AG08396 (cell line): ENCODE data around the gene NELFB.
A peak's percentile ranks its signal among the peaks of the same experiment; 100 is the strongest.
"Not testable (repeated sequence)": the region's sequence is repeated elsewhere in the genome, so short reads cannot be mapped to it uniquely, and the experiment has no call there.

Experiments
- DNase-seq: peaks from one replicate; pipeline ENCODE4 v3.0.0; 2012; ENCODE audit warnings: low spot score, mixed read lengths

Gene NELFB

GRCh38 chr9:137247135-137247915 lies 7.8 kb upstream of the NELFB start:
- no peak for DNase-seq

- DNase-seq, result no peak
These were observed 7.3 kb upstream of the NELFB start for GRCh38 chr9:137247916-137248175.

- no peak for DNase-seq
These were observed 4.6 kb upstream of the NELFB start for GRCh38 chr9:137250329-137251193.

- DNase-seq, result peak; percentile 53
These were observed 4.0 kb upstream of the NELFB start, which contains the start of gene STPG3 for GRCh38 chr9:137251194-137251461. TSS of gene STPG3 (plus strand) at chr9:137251286. CDS start at chr9:137251287, 1 bp downstream.

- no peak for DNase-seq
These were observed 3.4 kb upstream of the NELFB start for GRCh38 chr9:137251490-137252268.

GRCh38 chr9:137252555-137253506 lies 2.3 kb upstream of the NELFB start:
- DNase-seq, result no peak

- DNase-seq, result no peak
These were observed 1.2 kb upstream of the NELFB start for GRCh38 chr9:137253717-137254623.

- DNase-seq, result no peak
These were observed 454 bp downstream of the NELFB start for GRCh38 chr9:137255448-137256114.

- DNase-seq, result no peak
These were observed 1.2 kb downstream of the NELFB start for GRCh38 chr9:137256362-137256761.

- no peak for DNase-seq
These were observed 1.7 kb downstream of the NELFB start for GRCh38 chr9:137256856-137257255.

GRCh38 chr9:137262173-137262908 lies 7.2 kb downstream of the NELFB start:
- DNase-seq, result not testable (repeated sequence)

GRCh38 chr9:137262909-137263285 lies 7.8 kb downstream of the NELFB start:
- no peak for DNase-seq

GRCh38 chr9:137263506-137263905 lies 8.4 kb downstream of the NELFB start:
- no peak for DNase-seq

- DNase-seq, result no peak
These were observed 8.9 kb downstream of the NELFB start for GRCh38 chr9:137264067-137264466.

GRCh38 chr9:137265496-137266161 lies 10.5 kb downstream of the NELFB start:
- DNase-seq, result no peak

GRCh38 chr9:137266162-137266527 lies 11.0 kb downstream of the NELFB start:
- no peak for DNase-seq

GRCh38 chr9:137266585-137267453 lies 11.7 kb downstream of the NELFB start:
- DNase-seq, result no peak

GRCh38 chr9:137267933-137268355 lies 12.8 kb downstream of the NELFB start:
- DNase-seq, result no peak
